IPS-18c (cell line): ENCODE measurements around the gene CHRDL1.
"Not testable (repeated sequence)": the region's sequence is repeated elsewhere in the genome, so short reads cannot be mapped to it uniquely, and the experiment has no call there.

Source experiments
- H3K4me3 ChIP-seq: 2 replicates; pipeline ENCODE4 v1.7.0; 2013; ENCODE audit warnings: low read depth, mild to moderate bottlenecking, low read length, moderate library complexity; ENCODE audit not compliant: insufficient read depth
- H3K9me3 ChIP-seq: one replicate; pipeline ENCODE4 v1.6.1; 2013; ENCODE audit warnings: mild to moderate bottlenecking, low read length, moderate library complexity; ENCODE audit not compliant: control insufficient read depth, insufficient read depth

Gene CHRDL1, protein sequence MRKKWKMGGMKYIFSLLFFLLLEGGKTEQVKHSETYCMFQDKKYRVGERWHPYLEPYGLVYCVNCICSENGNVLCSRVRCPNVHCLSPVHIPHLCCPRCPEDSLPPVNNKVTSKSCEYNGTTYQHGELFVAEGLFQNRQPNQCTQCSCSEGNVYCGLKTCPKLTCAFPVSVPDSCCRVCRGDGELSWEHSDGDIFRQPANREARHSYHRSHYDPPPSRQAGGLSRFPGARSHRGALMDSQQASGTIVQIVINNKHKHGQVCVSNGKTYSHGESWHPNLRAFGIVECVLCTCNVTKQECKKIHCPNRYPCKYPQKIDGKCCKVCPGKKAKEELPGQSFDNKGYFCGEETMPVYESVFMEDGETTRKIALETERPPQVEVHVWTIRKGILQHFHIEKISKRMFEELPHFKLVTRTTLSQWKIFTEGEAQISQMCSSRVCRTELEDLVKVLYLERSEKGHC

DNA sequence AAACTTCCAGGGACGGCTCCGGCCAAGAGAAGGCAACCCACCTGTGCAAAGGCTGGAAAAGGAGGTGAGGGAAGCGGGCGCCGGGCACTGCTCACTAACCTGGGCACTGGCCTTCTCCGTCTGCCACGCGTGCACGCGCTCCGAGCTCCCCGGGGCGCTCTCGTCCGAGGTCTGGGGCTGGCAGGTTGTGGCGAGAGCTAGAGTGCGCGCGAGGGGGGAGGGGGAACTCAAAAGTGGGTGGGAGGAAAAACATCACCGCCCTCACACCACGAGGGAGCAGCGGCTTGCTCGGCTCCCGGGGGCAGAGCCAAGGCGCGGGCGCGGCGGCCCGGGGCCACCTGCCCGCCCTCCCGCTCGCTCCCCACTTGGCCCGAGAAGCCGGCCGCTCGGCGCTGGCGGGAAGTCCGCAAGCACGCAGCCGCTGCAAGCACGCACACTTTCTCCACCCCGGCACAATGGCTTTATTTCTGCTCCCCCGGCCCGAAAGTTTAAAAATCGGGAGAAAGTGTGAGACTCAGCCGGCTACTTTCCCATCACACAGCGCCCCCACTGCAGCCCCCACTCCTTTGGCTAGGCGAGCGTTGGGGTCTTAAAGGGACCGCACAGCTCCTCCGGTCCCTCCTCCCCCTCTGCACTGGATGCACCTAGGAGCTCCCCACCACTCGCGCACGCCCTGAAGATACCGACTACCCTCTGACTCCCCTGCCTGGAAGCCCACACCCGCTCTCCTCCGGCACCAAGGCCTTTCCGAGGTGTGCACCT is at the start of gene CHRDL1:
Gene CHRDL1 (minus strand): TSS at position 173 of the 762 bp plus-strand sequence. CDS start 3,636 bp downstream, outside the sequence.
- no peaks in the 10 kb centered on the region for H3K9me3 ChIP-seq
- H3K4me3 ChIP-seq = peak within 1 kb of the TSS; percentile 67

- no peak overlapping the region for H3K4me3 ChIP-seq
- no peaks in the 10 kb centered on the region for H3K9me3 ChIP-seq
Measured at GRCh38 chrX:110836982-110837381, 41.4 kb upstream of the CHRDL1 start.

GRCh38 chrX:110836451-110836850 is 40.8 kb upstream of the CHRDL1 start:
- Histone ChIP-seq H3K9me3 (no peaks in the 10 kb centered on the region), H3K4me3 (no peak overlapping the region)

GRCh38 chrX:110836001-110836400 is 40.4 kb upstream of the CHRDL1 start:
- H3K4me3 ChIP-seq = no peak overlapping the region

GRCh38 chrX:110825972-110826371 is 30.4 kb upstream of the CHRDL1 start:
- Histone ChIP-seq H3K9me3 (no peaks in the 10 kb centered on the region), H3K4me3 (no peak overlapping the region)

More at GRCh38 chrX:110836001-110836400, 40.4 kb upstream of the CHRDL1 start:
- H3K9me3 ChIP-seq = no peaks in the 10 kb centered on the region

GRCh38 chrX:110816543-110816942 is 20.9 kb upstream of the CHRDL1 start:
- not testable (repeated sequence) for H3K9me3 ChIP-seq, H3K4me3 ChIP-seq

DNA sequence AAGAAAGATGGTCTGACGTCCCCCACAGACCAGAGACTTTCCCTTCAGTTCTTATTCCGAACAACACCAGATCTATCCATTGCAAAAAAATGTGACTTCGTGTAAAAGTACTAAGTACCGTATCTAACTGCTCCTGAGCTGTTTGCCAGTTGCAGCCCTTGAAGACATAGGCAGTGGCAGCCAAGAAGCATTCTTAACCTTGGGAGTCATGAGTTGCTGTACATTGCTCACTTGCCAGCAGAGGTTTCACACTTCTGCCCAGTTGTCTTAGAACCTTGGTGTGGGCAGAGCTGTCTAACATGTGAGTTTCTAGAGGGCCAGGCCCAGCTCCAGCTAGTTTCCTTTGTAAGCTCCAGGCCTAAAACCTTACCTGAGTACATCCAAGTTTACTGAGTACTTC is 10.5 kb upstream of the CHRDL1 start:
- H3K9me3 ChIP-seq = no peaks in the 10 kb centered on the region
- no peak overlapping the region for H3K4me3 ChIP-seq

DNA sequence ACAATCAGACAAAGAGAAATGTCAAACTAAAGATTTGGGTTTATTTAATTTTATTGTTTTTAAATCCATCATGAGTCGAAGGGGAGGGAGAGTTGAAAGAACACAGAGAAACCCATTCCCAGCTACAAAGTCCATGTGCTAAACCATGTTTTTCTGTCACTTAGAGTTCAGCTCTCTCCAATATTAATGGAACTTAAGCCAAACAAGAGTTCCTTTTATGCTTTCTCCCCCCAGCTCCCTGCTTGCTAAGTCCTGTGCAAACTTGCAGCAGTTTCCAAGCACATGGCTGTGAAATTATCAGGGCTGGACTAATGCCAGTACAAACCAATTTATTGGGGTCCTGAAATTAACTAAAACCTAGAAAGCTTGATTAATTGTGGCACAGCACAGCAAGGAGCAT is 9.7 kb upstream of the CHRDL1 start:
- Histone ChIP-seq H3K4me3 (no peak overlapping the region), H3K9me3 (no peaks in the 10 kb centered on the region)

- Histone ChIP-seq H3K9me3 (no peaks in the 10 kb centered on the region), H3K4me3 (no peak overlapping the region)
Measured at GRCh38 chrX:110804446-110804845, 8.8 kb upstream of the CHRDL1 start.

DNA sequence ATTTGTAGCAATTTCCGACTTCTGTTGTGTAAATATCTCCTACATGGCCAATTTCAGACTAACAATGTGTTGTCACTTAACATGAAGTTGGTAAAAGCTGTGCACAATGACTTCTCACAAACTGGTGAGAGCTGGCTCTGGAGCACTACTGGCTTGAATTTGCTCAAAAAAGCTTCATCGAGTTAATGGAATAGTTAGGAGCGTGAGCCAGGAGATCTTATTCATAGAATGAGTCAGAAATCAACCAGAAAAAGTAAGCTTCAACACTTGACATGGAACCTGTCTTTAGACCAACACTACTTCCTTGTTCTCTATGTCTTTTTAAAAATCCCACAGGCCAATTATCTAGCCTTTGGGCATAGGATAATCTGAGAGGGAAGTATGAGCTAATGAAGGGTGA is 7.9 kb upstream of the CHRDL1 start:
- no peak overlapping the region for H3K4me3 ChIP-seq
- no peaks in the 10 kb centered on the region for H3K9me3 ChIP-seq

- H3K9me3 ChIP-seq = no peaks in the 10 kb centered on the region
Measured at GRCh38 chrX:110796407-110796697, 735 bp upstream of the CHRDL1 start.

GRCh38 chrX:110794601-110795000 is 1.0 kb downstream of the CHRDL1 start:
- peak overlapping the region; percentile 67; the same call in 1 of the 2 replicates for H3K4me3 ChIP-seq
- H3K9me3 ChIP-seq = no peaks in the 10 kb centered on the region

More at GRCh38 chrX:110796407-110796697, 735 bp upstream of the CHRDL1 start:
- peak overlapping the region; percentile 67 for H3K4me3 ChIP-seq

- H3K9me3 ChIP-seq = no peaks in the 10 kb centered on the region
- no peak overlapping the region for H3K4me3 ChIP-seq
Measured at GRCh38 chrX:110791071-110791470, 4.5 kb downstream of the CHRDL1 start.

GRCh38 chrX:110786486-110786885 is 9.1 kb downstream of the CHRDL1 start:
- no peaks in the 10 kb centered on the region for H3K9me3 ChIP-seq
- no peak overlapping the region for H3K4me3 ChIP-seq

- Histone ChIP-seq H3K9me3 (no peaks in the 10 kb centered on the region), H3K4me3 (no peak overlapping the region)
Measured at GRCh38 chrX:110759785-110760184, 35.8 kb downstream of the CHRDL1 start.

DNA sequence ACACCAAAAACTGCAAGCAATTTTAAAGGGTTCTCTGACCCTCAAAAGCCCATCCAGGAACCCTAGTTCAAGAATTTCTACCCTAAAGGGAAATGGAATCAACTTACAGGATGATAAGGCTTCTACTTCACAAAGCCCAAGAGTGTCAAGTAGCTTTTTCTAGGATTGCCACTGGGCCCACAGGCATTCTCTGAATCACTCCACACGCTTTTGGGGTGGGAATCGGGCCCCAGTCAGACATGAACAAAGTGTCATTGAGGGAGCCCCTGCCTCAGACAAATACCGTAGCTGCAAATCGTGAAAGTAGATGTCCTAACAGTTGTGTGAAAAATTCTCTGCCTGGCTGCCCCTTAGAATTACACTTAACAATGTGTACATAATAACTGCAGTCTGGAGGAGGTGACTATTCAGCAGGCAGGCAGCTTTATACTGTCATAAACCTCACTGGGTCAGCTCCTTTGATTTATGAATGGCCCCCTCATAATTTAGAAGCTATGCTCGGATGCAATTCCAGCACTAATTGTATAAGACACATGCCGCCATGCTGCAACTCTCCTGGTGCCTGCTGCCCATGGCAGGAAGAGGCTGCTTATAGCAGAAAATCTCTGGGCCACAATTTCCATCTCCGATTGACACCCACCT is 36.7 kb downstream of the CHRDL1 start:
- H3K9me3 ChIP-seq = no peaks in the 10 kb centered on the region
- no peak overlapping the region for H3K4me3 ChIP-seq

- Histone ChIP-seq H3K9me3 (no peaks in the 10 kb centered on the region), H3K4me3 (no peak overlapping the region)
Measured at GRCh38 chrX:110755611-110756010, 40.0 kb downstream of the CHRDL1 start.

- H3K9me3 ChIP-seq = no peaks in the 10 kb centered on the region
- no peak overlapping the region for H3K4me3 ChIP-seq
Measured at GRCh38 chrX:110755061-110755460, 40.6 kb downstream of the CHRDL1 start.
